GM12878 (cell line): ENCODE results near the gene SLC11A1. TPM values are rescaled to one million over a fixed set of nuclear protein-coding genes. Genes with fewer than 3 reads are reported as not detected.
A peak's percentile ranks its signal among the peaks of the same experiment; 100 is the strongest.

Experiments
- ATAC-seq: fragments of 200-7000 bp; cut with Tn5 transposase; 3 replicates; pipeline ENCODE4 v1.9.1; 2020; ENCODE audit warnings: mild to moderate bottlenecking, moderate library complexity
- BruUV-seq: library from RNA; stranded (reverse); fragments of 400-500 nt; replicated peaks from 2 replicates; lab custom pipeline; 2021; lab: Mats Ljungman, UMichigan
- CTCF ChIA-PET: fragments of 300-600 bp; sonication (Branson Sonifier 250); formaldehyde crosslinking; extraction: SDS; loops from one replicate; lab custom pipeline; 2021; ENCODE audit warnings: inconsistent platforms; lab: Yijun Ruan, JAX
- POLR2A ChIA-PET: fragments of 350-600 bp; formaldehyde crosslinking; extraction: SDS; loops from one replicate; lab custom pipeline; 2021; ENCODE audit warnings: inconsistent platforms; lab: Charles Lee
- RAD21 ChIA-PET: fragments of 300-600 bp; sonication (Branson Sonifier 250); formaldehyde crosslinking; loops from one replicate; lab custom pipeline; 2023; ENCODE audit warnings: antibody characterized with exemption; ENCODE audit not compliant: unreplicated experiment; lab: Charles Lee
- SMC1A ChIA-PET: fragments of 300-600 bp; sonication (Branson Sonifier 250); formaldehyde crosslinking; loops from one replicate; lab custom pipeline; 2023; ENCODE audit not compliant: unreplicated experiment, uncharacterized antibody; lab: Charles Lee
- DNase-seq: peaks from one replicate; pipeline ENCODE4 v3.0.0-alpha.2; 2011; ENCODE audit warnings: low read depth, low spot score
- FAIRE-seq: peaks from 3 replicates; lab custom pipeline; 2011; peaks lifted over from hg19 to GRCh38; lab: Jason Lieb, UNC
- H2AFZ ChIP-seq: 2 replicates; pipeline ENCODE4 v1.6.0; 2011; ENCODE audit warnings: low read depth, low read length, control low read depth; ENCODE audit not compliant: control insufficient read depth
- H3K27ac ChIP-seq: 2 replicates; pipeline ENCODE4 v1.5.1; 2011; ENCODE audit warnings: control low read depth; ENCODE audit not compliant: control insufficient read depth, insufficient read depth
- H3K27me3 ChIP-seq, 2 experiments: replicated peaks in 1 of 2; 2 replicates each; pipeline versions ENCODE4 v1.6.0 to v1.6.1; 2011; ENCODE audit warnings: low read length in 1 of 2; ENCODE audit not compliant: control insufficient read depth in 2 of 2, insufficient read depth in 2 of 2
- H3K36me3 ChIP-seq, 2 experiments: 2 replicates each; pipeline ENCODE4 v1.5.1; 2011; ENCODE audit warnings: low read length in 1 of 2; ENCODE audit not compliant: control insufficient read depth in 2 of 2, insufficient read depth in 2 of 2
- H3K4me1 ChIP-seq: 2 replicates; pipeline ENCODE4 v1.6.1; 2011; ENCODE audit warnings: mild to moderate bottlenecking, low read length, moderate library complexity, mixed read lengths; ENCODE audit not compliant: control insufficient read depth, insufficient read depth
- H3K4me2 ChIP-seq: 2 replicates; pipeline ENCODE4 v1.6.0; 2011; ENCODE audit warnings: control low read depth; ENCODE audit not compliant: control insufficient read depth, insufficient read depth
- H3K4me3 ChIP-seq: fragments of 200-600 bp; sonication (generic); 2 replicates; pipeline ENCODE4 v1.5.1; 2016
- H3K79me2 ChIP-seq: 2 replicates; pipeline ENCODE4 v1.6.0; 2011; ENCODE audit warnings: low read length; ENCODE audit not compliant: control insufficient read depth, insufficient read depth
- H3K9ac ChIP-seq: 2 replicates; pipeline ENCODE4 v1.8.0; 2011; ENCODE audit warnings: low read length, control low read depth, mixed read lengths; ENCODE audit not compliant: control insufficient read depth, insufficient read depth
- H3K9me3 ChIP-seq: replicated peaks from 3 replicates; pipeline ENCODE4 v1.5.1; 2011; ENCODE audit warnings: mild to moderate bottlenecking, low read length; ENCODE audit not compliant: control insufficient read depth, insufficient read depth
- H4K20me1 ChIP-seq: 2 replicates; pipeline ENCODE4 v1.6.0; 2011; ENCODE audit not compliant: control insufficient read depth, insufficient read depth
- CBFB ChIP-seq: IDR thresholded peaks from 2 replicates; pipeline ENCODE4 v1.6.1; 2016; ENCODE audit warnings: antibody characterized with exemption, low read depth
- CBX5 ChIP-seq: sonication (generic); IDR thresholded peaks from 2 replicates; pipeline ENCODE4 v1.6.1; 2016; ENCODE audit warnings: low read depth, moderate library complexity, mild to moderate bottlenecking, inconsistent platforms
- CHD2 ChIP-seq: IDR thresholded peaks from 2 replicates; pipeline ENCODE4 v1.6.1; 2011; ENCODE audit warnings: low read depth, low read length, improper control_type of control experiment, borderline replicate concordance
- CHD4 ChIP-seq: fragments of 200-600 bp; sonication (generic); IDR thresholded peaks from 2 replicates; pipeline ENCODE4 v1.6.1; 2016; ENCODE audit warnings: mild to moderate bottlenecking
- HSF1 ChIP-seq: fragments of 150-350 bp; IDR thresholded peaks from 2 replicates; pipeline ENCODE4 v1.6.1; 2014; ENCODE audit warnings: mild to moderate bottlenecking, low read depth, low read length
- LARP7 ChIP-seq: fragments of 450-650 bp; IDR thresholded peaks from 2 replicates; pipeline ENCODE4 v1.6.1; 2017; ENCODE audit warnings: mild to moderate bottlenecking
- MTA3 ChIP-seq: IDR thresholded peaks from 2 replicates; pipeline ENCODE4 v1.6.1; 2012; ENCODE audit warnings: low read length, inconsistent platforms, borderline replicate concordance
- NFIC ChIP-seq: IDR thresholded peaks from 2 replicates; pipeline ENCODE4 v1.6.1; 2012; ENCODE audit warnings: low read depth, mild to moderate bottlenecking, inconsistent platforms, low read length, moderate library complexity
- NRF1 ChIP-seq: conservative IDR thresholded peaks from 2 replicates; pipeline ENCODE4 v1.6.1; 2011; ENCODE audit warnings: mild to moderate bottlenecking, low read depth, low read length, improper control_type of control experiment
- POLR2AphosphoS2 ChIP-seq: IDR thresholded peaks from 2 replicates; pipeline ENCODE4 v1.6.1; 2011; ENCODE audit warnings: low read depth, mild to moderate bottlenecking, low read length, improper control_type of control experiment, moderate library complexity
- RB1 ChIP-seq: fragments of 450-650 bp; formaldehyde crosslinking; IDR thresholded peaks from 2 replicates; pipeline ENCODE4 v1.6.1; 2017; ENCODE audit warnings: mild to moderate bottlenecking, borderline replicate concordance
- TARDBP ChIP-seq: IDR thresholded peaks from 2 replicates; pipeline ENCODE4 v1.6.1; 2016; ENCODE audit warnings: borderline replicate concordance
- TCF7 ChIP-seq: IDR thresholded peaks from 2 replicates; pipeline ENCODE4 v1.6.1; 2014; ENCODE audit warnings: antibody characterized with exemption, borderline replicate concordance
- YBX1 ChIP-seq: fragments of 450-650 bp; IDR thresholded peaks from 2 replicates; pipeline ENCODE4 v1.6.1; 2016; ENCODE audit warnings: antibody characterized with exemption
- WGBS: methylation state at CpG from one replicate; pipeline ENCODE4 v1.1.6; 2016; ENCODE audit warnings: low lambda C conversion rate; ENCODE audit not compliant: insufficient replicate concordance, insufficient coverage; ENCODE audit errors: missing lambda C conversion rate; 5-methylcytosine and 5-hydroxymethylcytosine counted together
- in situ Hi-C: fragments of 300-500 bp; cut with MboI; formaldehyde crosslinking; loops from 9 replicates; pipeline ENCODE4 v1.14.3; 2018; ENCODE audit warnings: mixed read lengths
- intact Hi-C: fragments of 100-400 bp; cut with micrococcal nuclease; formaldehyde crosslinking; loops from one replicate; pipeline ENCODE4 v1.14.2; 2022; ENCODE audit not compliant: unreplicated experiment
- polyA plus RNA-seq, 11 experiments: library from polyadenylated mRNA; depleted of rRNA in 4 of 11; unstranded in 6 of 11; stranded (reverse) in 5 of 11; fragments of >200 nt; fragmentation: Nextera tagmentation in 4 of 11; fragmentation: Illumina TruSeq in 1 of 11; extraction: Ambion mirVana in 4 of 11; extraction: Trizol in 1 of 11; gene quantifications; 1 replicate in 1 of 11; 2 replicates in 10 of 11; pipeline versions ENCODE4 v1.2.1 to v1.2.3, GENCODE V29; 2011 to 2016; ENCODE audit warnings: inconsistent platforms in 2 of 11, missing spikeins in 2 of 11, low read depth in 1 of 11
- total RNA-seq, 4 experiments: library from RNA; depleted of rRNA in 3 of 4; stranded (reverse); fragments of >200 nt in 3 of 4; fragmentation: Illumina TruSeq in 1 of 4; extraction: Trizol in 1 of 4; gene quantifications; 2 replicates each; pipeline versions ENCODE4 v1.2.1 to v1.2.3, GENCODE V29; 2013 to 2021

The SLC11A1 gene
- total and polyA plus RNA-seq, 10 of the 15 experiments (the other 5 are each of a cell fraction or from before 2014, with no cell fraction given) = 0.03 to 0.38 (median 0.12) TPM

- TF ChIP-seq POLR2AphosphoS2 (0 out of 2 replicates have a peak, but pooled peaks have one; percentile 6), LARP7 (peak; percentile 72), NFIC (no peak), CHD4 (no peak), YBX1 (no peak), NRF1 (no peak), CBFB (0 out of 2 replicates have a peak, but pooled peaks have one; percentile 16), MTA3 (peak; percentile 48; the same call in 1 of the 2 replicates), TARDBP (no peak), RB1 (no peak)
Measured at GRCh38 chr2:218406949-218407618, 25.0 kb downstream of the SLC11A1 start (continued).

- H3K79me2 ChIP-seq = no peaks in the 10 kb centered on the region; the same call in 1 of the 2 replicates
Measured at GRCh38 chr2:218407717-218408116, 25.6 kb downstream of the SLC11A1 start.

More at GRCh38 chr2:218407717-218408116, 25.6 kb downstream of the SLC11A1 start:
- Histone ChIP-seq H3K9ac (no peak overlapping the region; the same call in 1 of the 2 replicates), H2AFZ (no peak overlapping the region), H3K36me3 (peaks cover 0 to 6% of the 10 kb centered on the region in 2 experiments; a peak in 2 of 4 replicates), H3K9me3 (no peaks in the 10 kb centered on the region), H3K27me3 (no peaks in the 10 kb centered on the region), H3K4me2 (no peak overlapping the region), H3K4me1 (peaks cover 27% of the 10 kb centered on the region), H4K20me1 (no peaks in the 10 kb centered on the region), H3K4me3 (no peak overlapping the region), H3K27ac (no peak overlapping the region)
- intact Hi-C loops = loop anchor here (2.0 kb wide), 1 partner anchor 439 kb away; no protein-coding TSS in a partner anchor
- CTCF ChIA-PET = interaction anchor here (2.5 to 4.8 kb wide), 2 partner anchors 59 to 240 kb away, joined by 8 to 22 read pairs; no protein-coding TSS in a partner anchor
- FAIRE-seq (no peak), DNase-seq (no peak), ATAC-seq (no peak)
- in situ Hi-C loops = loop anchor here (5.0 to 10.0 kb wide), 2 partner anchors 240 to 437 kb away; no protein-coding TSS in a partner anchor
- POLR2A ChIA-PET = interaction anchor here (0.6 kb wide), 1 partner anchor 425 kb away, joined by 3 read pairs; no protein-coding TSS in a partner anchor
- BruUV-seq = no TSS peak
- RAD21 ChIA-PET = interaction anchor here (0.8 kb wide), 1 partner anchor 114 kb away, joined by 3 read pairs; no protein-coding TSS in a partner anchor
- WGBS = 91% methylated on average over 8 of the region's 8 CpGs
- SMC1A ChIA-PET = interaction anchor here (0.8 kb wide), 1 partner anchor 57 kb away, joined by 3 read pairs; no protein-coding TSS in a partner anchor
- TF ChIP-seq TCF7 = no peak
- no peak for TF ChIP-seq HSF1
- no peak for TF ChIP-seq TARDBP
- TF ChIP-seq CBX5 = no peak
- TF ChIP-seq CHD2 = no peak
